NT2/D1 (cell line): ENCODE data around the gene VTI1A.

ENCODE experiments used
- SUZ12 ChIP-seq: IDR thresholded peaks from 2 replicates; pipeline ENCODE4 v1.6.1; 2011; ENCODE audit not compliant: insufficient read length, insufficient read depth; ENCODE audit errors: extremely low read depth
- YY1 ChIP-seq: IDR thresholded peaks from 2 replicates; pipeline ENCODE4 v1.6.1; 2011; ENCODE audit not compliant: insufficient read length, insufficient read depth
- ZNF274 ChIP-seq: IDR thresholded peaks from 2 replicates; pipeline ENCODE4 v1.6.1; 2011; ENCODE audit warnings: mild to moderate bottlenecking, low read depth, low read length

DNA sequence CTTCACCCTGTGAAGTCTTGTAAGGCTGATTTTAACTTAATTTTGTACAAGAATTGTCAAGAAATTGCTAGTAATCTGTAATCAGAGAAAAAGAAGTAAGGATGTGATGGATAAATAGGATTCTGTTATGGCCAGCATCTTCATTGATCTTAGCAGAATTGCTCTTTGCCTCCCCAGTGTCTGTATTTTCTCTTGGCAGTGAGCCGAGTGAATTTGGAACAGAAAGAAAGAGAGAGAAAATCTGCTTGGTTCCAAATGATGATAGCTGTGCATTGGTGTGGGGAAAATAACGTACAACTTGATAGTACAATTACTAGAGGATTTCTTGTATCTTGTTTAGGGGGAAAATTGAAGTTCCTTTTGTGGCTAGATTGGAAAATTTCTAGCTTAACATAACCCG lies 34.6 kb downstream of the VTI1A start:
- TF ChIP-seq YY1 (no peak), SUZ12 (no peak), ZNF274 (no peak)
